C1 segment of cervical spinal cord (tissue), 14 donors: Measurements from ENCODE around the gene CD300LB.
"Not testable (repeated sequence)": the region's sequence is repeated elsewhere in the genome, so short reads cannot be mapped to it uniquely, and the experiment has no call there.

Source experiments
- DNase-seq, 14 donors: peaks; one replicate each; lab custom pipeline; 2025; lab: John Stamatoyannopoulos, UW

CD300LB gene

DNA sequence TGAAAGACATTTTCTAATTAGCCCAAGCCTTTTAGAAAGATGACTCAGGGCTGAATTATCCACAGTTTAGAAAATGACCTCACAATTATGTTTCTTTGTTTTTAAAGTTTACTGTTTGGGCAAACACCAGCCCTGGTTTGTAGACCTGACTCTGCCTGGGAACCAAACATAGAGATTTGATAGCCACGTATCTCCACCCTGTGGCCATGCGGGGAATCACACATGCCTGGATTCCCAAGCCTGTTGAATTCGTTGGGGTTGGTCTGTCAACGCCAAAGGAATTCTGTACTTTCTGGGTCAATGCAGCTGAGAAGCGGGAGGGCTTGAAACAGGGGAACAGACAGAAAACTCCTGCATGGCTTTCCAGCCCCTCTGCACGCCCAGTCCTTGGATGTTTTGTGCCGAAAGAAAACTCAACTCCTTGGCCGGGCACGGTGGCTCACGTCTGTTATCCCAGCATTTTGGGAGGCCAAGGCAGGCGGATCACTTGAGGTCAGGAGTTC lies 37.9 kb downstream of the CD300LB start:
- peak in 11 of 14 donors; percentile 10 to 50 (median 28) for DNase-seq

- DNase-seq, result no peak
These were observed 39.6 kb downstream of the CD300LB start for GRCh38 chr17:74491626-74492025.

DNA sequence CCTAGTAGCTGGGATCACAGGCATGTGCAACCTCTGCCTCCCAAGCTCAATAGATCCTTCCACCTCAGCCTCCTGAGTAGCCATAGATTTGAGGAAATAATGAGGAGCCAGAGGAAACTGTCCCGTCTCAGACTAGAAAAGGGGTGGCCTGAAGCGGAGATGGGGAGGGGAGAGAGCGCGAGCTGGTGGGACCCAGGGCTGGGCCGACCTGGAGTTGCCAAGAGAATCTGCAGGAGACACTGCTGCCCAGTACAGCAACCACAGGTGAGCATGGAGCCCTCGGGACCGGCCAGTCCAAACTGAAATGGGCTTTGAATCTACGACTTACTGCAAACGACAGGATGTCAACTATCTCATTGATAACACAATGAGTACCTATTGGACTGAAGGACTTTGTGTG lies 40.6 kb downstream of the CD300LB start:
- no peak for DNase-seq

- DNase-seq, result not testable (repeated sequence)
These were observed 43.0 kb downstream of the CD300LB start for GRCh38 chr17:74488276-74488675.

- DNase-seq, result no peak
These were observed 45.4 kb downstream of the CD300LB start for GRCh38 chr17:74485841-74486240.

GRCh38 chr17:74485022-74485743 lies 46.1 kb downstream of the CD300LB start:
- no peak for DNase-seq

GRCh38 chr17:74484066-74484465 lies 47.2 kb downstream of the CD300LB start:
- DNase-seq, result no peak

DNA sequence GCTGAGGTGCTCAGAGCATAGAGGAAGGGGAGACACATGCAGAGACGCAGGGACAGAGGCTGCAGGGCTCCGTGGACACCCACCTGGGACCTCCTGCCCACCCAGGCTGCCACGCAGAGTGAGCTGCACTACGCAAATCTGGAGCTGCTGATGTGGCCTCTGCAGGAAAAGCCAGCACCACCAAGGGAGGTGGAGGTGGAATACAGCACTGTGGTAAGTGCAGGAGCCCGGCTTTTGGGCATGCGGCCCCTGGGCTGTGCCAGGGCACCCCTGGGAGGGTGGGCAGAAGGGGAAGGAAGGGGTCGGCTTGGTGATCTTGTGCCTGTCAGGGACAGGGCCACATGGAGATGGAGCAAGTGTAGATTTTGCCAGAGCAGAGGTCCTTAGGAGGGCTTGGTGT lies 49.7 kb downstream of the CD300LB start:
- DNase-seq, result no peak

- DNase-seq, result no peak
These were observed 51.0 kb downstream of the CD300LB start for GRCh38 chr17:74480290-74480689.

DNA sequence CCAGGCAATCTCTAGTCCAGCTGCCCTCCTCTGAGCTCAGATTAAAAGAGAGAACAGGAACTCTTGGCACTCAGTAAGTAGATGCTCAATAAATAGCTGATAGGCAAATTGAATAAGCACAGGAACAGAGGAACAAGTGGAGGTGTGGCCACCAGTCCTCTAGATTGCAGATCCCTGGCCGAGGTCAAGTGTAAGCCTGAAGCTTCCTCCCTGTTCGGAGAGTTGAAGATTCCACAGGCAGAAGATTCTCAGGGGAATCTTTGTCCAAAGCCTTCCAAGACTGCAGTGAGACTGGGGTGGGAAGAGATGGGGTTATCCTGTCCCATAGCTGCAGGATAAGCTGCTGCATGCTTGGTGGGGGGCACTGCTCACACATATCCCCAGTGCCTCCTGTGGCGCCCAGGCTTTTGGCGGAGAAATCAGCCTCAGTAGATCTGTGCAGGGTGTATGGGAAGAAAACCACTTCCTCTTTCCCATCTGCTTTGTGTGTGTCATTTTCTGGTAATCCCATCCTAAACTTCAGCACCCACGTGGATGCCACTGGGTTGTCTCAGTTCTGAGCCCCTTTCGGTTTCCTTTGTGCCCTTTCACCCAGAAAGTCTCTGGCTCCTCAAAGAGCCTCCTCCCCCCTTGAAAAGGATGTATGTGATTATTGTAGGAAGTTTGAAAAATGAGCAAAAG lies 52.7 kb downstream of the CD300LB start:
- peak in 4 of 14 donors; percentile 4 to 28 (median 19) for DNase-seq

DNA sequence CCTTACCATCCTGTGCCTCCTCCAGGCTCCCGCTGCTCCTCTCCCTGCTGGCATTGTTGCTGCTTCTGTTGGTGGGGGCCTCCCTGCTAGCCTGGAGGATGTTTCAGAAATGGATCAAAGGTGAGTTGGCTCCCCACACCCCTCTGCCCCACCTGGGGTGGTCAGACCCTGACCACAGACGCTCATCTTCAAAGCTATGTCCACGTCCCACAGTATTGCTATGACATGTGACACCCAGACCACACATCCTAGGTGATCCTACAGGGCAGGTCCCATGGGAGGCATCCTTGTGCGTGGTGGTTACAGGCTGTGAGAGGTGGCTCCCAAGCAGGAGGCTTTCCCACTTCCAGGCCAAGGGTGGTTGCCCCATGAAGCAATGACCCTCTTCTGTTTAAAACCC lies 53.9 kb downstream of the CD300LB start:
- DNase-seq, result no peak

GRCh38 chr17:74475189-74475588 lies 56.1 kb downstream of the CD300LB start:
- no peak for DNase-seq

- DNase-seq, result no peak
These were observed 57.1 kb downstream of the CD300LB start for GRCh38 chr17:74474043-74474792.

- no peak for DNase-seq
These were observed 58.0 kb downstream of the CD300LB start for GRCh38 chr17:74473294-74473693.

DNA sequence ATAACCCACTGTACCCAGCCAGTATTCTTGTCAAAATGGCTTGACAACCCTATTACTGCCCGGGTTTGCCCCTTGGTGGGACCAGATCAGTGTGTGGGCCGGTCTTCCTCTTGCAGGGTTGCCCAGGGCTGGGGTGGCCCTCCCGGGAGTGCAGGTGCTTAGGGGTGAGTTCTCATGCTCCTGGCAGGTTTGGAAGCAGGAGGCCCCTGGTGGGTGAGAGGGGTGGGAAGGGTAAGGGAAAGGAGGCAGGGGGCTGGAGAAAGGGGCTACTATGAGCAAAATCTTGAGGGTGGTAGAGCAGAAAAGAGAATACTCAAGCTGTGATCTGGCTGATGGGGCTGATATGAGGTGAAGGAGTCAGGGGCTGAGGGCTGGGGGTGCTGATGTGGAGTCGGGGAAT lies 58.4 kb downstream of the CD300LB start:
- DNase-seq, result no peak

DNA sequence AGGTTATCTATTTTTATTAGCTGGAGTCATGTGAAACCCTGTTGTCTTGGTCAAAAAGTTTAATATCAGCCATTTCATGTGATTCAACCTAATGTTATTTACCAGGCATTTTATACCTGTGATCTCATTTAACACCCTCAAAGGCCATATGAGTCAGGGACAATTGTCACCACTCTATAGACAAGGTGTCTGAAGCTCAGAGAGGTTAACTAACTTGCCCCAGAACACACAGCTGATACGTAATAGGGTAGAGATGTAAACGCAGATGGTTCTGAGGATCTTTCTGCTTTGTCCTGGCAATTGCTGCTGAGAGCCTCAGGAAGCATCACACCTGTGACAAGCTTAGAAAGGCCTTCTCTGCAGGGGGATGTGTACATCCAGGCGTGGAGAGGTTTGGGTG lies 59.9 kb downstream of the CD300LB start:
- no peak for DNase-seq
